ENCODE results near the gene GATAD2A.
"Not testable (repeated sequence)": the region's sequence is repeated elsewhere in the genome, so short reads cannot be mapped to it uniquely, and the experiment has no call there.

GATAD2A gene

DNA sequence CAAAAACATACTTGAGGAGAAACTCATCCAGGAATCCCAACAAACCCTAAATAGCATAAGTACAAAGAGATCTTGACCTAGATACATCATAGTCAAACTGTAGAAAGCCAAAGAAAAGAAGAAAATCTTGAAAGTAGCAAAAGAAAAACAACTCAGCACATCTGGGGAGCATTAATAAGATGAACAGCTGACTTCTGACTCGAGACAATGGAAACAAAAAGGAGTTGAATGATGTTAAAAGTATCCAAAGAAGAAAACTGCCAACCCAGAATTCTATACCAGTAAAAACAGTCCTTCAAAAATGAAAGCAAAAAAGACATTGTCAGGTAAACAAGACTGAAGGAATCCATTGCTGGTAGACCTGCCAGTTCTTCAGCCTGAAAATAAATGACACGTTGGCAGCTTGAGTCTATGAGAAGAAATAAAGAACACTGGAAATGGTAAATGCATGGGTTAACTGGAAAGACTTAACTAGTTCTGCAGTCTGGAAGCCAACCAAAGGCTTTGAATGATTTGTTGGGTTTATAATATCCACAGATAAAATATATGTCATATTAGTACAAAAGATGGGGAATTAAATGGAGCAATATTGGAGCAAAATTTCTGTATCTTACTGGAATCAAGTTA, 63.1 kb downstream of the GATAD2A start:
- DNase-seq = no peak

DNA sequence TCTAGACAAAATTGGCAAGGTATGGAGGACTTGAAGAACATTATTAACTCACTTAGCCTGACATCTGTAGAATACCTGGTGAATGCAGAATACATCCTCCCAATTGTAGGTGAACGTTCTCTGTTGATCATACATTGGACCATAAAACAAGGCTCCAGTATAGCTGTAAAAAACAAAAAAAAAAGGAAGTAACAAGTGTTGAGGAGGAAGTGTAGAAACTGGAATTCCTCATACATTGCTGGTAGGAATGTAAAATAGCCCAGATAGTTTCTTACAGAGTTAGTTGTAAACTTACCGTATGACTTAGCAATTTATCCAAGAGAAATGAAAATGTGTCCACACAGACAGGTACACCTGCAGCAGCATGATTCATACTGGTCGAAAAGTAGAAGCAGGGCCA, 65.1 kb downstream of the GATAD2A start:
- DNase-seq = no peak

DNA sequence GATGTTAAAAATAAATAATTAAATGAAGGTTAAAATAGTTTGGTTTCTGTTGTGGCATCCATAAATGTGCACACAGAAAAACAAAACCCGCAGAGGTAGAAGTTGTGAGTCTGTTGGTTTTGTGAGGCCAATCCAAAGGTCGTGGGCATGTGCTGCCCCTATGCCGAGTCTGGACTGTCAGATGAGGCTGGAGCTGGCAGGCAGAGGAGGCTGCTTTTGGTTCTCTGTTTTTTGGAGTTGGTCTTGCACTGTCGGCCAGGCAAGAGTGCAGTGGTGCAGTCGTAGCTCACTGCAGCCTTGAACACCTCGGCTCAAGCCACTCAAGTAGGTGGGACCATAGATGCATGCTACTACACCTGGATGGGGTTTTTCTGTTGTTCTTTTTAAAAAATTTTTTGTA, 66.2 kb downstream of the GATAD2A start:
- DNase-seq = no peak

DNA sequence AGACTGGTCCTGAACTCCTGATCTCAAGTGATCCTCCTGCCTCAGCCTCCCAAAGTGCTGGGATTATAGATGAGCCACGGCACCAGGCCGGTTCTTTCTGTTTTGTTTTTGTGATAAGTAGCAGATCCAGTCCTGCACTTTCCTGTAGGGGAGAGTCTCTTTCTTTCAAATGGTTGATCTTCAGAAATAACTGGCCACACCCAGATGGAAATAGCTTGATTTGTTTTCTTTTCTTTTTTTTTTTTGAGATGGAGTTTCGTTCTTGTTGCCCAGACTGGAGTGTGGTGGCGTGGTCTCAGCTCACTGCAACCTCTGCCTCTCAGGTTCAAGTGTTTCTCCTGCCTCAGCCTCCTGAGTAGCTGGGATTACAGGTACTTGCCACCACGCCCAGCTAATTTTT, 66.6 kb downstream of the GATAD2A start:
- DNase-seq = not testable (repeated sequence)

DNA sequence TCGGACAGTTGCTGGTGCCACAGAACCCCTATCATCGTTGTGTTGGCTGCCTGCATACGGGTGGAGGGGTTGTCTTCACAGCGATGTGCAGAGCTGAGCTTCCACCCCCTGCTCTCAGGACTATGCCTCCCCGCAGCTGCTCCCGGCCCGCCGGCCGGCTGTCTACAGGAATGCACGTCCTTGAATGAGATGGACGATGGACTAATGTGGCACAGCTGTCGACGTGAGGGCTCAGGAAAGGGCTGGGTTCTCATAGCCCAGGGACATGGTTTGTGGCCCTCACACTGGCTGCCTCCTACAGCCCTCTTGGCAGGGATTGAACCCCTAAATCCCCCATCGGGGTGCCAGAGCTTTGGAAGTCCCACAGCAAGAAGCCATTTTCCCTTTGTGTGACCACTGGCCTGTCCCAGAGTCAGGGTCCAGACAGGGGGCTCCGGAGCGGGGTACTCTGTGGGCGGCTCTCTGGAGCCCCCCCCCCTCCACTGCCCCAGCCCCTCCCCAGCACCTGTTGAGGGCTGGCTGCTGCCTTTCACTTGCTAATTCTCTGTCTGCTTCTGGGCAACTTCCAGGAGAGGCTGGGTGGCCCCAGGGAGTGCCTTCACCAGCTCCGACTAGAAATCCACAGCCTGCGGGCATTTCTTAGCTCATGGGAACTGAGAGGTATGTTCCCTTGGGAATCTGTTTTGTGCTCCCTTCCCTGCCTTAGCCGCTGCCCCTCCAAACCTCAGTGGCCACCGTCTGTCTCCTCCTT, 69.7 kb downstream of the GATAD2A start:
- peak; percentile 85 for DNase-seq

DNA sequence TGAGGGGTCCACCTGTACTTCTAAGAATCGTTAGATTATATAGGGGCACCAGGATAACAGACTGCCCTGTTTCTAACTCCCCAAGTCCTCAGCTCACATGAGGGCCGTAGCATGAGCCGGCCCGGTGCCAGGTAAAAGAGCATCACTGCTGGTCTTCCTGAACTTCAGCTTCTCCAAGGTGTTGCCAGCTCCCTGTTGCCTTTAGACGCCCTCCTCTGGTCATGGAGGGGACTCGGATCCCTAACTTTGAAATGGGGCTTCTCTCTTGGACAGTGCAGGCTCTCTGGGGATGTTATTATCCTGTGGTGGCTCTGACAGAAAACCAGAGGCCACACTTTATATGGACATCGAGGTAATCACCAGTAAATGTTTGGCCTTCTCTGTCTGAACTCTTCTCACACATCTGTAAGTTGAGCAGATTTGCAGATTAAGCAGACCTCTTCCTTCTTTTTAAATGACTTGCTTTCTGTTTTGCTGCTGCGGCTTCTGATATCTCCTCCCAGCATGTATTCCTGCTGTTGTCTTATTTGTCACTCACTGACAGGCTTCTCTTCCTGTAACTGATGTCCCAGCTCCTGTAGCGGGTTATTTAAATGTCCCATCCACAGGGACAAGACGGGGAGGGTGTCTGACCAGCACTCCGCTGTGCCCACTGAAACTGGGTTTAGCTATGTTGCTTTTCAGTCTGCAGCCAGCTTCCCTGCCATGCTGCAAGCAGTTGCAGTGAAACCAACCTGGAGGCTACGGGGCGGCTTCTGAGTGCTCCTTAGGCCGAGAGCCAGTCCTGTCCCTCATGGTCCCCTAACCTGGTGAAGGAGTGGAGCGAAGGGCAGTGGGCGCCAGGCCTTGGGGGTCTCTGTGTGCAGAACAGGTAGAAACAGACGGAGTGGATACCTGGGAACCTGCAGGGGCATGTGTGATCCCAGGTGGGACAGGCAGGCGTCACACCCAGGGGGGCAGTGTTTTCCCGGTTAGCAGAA, 70.7 kb downstream of the GATAD2A start:
- DNase-seq = no peak

DNA sequence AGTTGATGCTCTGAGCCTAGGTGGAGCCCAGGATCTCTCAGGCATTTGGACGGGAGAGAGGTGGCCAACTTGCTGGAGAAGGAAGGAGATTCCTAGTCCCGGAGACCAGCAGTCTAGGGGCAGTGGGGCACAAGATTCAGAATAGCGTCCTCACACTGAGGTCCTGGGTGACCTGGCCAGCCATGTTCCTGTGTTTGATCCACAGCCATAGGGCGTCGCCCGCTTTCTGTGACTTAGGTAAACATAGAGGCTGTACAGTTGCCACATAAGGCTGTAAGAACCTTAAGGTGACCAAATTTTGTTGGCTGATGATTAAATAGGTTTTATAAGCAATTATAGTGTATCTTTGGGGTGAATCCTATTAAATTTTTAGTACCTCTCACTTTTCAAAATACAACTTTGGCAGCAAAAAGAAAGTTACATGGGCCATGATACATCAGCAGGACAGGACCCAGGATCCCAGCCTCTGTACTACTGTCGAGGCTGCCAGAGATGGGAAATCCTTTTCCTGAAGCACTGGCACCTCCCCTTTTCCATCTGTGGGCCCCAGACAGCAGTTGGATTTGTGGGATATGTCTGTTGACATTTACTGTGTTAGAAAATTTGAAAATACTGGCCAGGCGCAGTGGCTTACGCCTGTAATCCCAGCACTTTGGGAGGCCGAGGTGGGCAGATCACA, 72.4 kb downstream of the GATAD2A start:
- DNase-seq = no peak

DNA sequence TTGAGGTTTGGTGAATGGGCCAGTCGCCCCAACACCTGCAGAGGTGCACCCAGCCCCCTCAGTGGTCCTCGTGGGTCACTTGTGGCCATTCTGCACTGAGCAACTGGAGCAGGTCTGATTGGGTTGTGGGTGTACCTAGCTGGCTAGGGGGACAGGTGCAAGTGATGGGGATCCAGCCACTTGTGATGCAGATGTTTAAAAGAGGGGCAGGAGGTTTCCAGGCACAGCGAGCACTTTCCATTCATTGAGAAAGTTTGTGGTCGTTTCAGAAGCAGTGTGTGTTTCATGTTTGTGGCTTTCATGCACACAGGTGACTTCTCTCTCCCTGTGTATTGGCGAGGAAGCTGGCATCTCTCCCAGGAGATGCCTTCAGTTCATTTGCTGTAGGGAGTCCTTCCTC, 75.2 kb downstream of the GATAD2A start:
- no peak for DNase-seq

DNA sequence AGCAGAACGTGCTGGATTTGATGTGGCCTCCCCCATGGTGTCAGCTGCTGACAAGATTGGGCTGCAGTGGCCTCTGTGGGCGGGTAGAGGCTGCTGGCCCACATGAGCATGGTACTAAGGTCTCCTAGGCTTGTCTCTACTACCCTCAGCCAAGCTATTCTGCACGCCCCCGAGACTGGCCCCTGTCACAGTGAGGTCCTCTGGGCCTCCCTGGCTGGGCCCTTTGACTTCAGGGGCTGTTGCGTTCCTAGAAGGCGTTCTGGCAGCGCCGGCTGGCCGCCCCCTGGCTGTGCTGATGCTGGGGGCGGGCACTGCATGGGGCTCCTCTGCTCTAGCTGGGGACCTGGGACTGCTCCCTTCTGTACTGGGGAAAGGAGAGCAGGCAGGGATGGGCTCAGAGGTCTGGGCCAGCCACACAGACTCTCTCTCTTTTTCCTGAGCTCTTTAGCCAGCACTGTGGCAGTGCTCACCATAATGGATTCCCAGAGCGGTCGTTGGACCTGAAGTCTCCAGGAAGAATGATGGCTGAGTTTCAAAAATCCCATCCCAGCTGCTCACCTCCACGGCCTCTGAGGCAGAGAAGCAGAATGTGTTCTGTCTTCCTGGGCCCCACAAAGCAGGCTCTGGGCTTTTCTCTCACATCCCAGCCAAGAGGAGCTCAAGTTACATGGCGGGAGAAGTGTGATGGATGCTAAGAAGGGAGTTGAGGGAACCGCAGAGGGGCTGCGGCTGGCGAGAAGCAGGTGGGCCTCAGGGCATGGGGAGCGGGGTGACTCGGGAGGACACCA, 77.5 kb downstream of the GATAD2A start:
- peak; percentile 75 for DNase-seq

DNA sequence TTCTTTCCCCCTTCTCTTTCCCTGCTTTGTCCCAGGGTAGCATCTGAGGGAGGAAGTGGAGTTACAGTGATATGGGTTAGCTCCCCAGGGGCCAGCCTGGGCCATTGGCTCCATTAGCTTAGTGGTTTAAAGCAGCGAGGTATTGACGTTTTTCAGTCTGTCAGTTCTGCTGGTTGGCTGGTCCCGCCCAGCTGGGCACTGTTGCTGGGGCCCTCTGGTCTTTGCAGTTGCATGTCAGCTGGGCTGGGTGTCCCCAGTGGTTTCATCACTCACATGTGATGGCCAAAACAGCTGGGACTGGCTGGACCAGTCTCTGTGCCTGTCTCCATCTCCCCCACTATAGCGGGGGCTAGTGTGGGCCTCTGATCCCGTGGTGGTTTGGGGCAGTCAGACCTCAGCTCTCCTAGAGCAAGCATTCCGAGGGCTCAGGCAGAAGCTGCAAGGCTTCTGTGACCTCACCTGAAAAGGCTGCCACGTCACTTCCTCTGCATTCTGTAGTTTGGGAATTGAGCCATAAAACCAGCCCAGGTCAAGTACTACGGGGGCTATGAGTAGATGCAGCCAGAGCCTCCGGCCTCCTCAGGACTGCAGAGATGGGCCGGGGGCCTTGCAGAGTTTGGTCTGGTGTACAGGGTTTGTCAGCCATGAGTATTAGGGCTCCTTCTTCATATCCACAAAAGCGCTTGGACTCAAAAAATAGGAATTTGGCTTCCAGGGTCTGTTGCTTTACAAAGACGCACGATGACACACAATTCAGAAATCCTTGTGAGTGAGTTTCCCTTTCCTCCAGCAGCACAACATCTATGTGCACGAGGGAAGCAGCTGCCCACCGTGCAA, 79.9 kb downstream of the GATAD2A start:
- no peak for DNase-seq

DNA sequence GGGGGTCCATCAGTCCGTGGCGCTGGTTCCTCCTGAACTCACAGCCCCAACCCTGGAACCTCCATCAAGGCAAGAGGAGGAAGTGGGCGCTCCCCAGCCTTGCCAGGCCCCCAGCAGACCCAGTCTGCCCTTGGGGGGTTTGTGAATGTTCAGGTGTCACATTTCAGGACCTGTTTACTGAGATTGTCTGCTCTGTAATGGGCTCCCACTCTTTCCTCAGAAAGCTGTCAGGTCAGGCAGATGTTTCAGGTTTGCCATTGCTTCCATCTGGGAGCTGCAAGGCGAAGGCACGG, 80.5 kb downstream of the GATAD2A start:
- no peak for DNase-seq

DNA sequence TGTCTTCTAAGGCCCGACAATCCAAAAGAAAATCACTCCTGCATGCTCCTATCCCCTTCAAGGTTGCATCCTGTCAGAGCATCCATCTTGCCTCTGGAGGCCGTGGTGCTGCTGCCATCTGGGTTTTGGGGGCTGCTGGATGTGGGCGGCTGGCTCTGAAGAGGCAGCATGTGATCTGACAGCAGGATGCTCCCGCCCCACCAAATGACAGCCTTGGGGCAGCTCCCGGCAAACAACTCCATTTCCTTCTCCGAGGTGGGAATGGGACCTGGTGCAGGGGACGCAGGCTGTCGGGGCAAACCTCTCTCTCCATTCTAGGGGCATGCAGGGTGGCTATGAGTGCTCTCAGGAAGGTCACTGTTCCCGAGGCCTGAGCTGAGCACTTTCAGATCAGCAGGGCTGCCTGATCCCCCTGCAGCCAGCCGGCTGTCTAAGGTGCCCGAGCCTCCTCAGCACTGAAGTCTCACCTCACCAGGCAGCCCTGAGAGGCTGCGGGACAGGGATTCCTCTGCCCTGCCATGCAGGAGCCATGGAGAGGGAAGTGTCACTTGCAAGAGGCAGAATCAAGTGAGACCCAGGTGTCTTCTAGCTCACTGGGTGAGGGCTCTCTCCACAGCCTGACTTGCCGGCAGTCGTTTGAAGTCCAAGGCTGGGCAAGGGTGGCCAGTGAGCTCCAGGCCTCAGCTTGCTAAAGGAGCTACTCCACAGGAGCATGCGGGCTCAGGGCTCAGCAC, 81.0 kb downstream of the GATAD2A start:
- DNase-seq = no peak

DNA sequence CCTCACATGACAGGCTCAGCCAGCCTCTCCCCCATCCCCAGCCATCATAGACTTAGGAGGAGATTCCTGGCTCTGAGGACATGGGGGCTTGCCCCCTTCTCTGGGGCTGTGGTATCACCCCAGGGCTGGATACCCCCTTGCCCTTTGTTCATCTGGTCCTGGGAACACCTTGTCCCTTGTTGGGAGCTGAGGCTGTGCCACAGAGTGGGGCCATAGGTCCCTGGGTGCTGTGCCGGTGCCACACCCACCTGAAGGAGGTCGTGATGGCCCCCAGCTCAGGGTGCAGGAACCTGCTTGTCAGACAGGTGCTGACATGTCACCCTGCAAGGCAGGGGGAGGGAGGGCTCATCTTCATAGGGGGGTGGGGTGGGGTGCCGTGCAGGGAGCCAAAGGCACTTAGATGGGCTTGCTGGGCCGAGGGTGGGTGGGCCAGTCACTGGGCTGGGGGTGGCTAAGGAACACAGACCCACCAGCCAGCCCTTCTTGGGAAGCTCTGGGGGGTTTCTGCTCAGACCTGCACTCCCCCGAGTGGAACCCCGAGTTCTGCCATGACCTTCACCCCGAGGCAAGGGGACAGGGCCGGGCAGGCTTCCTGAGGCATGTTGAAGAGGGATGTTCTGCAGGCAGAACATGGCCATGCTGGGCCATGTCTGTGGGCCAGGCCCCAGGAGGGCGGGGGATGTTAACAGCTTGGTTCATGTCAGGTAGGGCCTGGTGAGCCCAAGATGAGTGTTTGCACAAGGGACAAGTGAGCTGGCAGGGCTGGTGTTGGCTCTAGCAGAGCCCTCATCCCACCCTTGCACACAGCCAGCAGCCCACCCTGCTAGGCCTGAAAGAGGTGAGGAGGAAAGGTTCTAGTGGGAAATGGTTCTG, 81.8 kb downstream of the GATAD2A start:
- no peak for DNase-seq

DNA sequence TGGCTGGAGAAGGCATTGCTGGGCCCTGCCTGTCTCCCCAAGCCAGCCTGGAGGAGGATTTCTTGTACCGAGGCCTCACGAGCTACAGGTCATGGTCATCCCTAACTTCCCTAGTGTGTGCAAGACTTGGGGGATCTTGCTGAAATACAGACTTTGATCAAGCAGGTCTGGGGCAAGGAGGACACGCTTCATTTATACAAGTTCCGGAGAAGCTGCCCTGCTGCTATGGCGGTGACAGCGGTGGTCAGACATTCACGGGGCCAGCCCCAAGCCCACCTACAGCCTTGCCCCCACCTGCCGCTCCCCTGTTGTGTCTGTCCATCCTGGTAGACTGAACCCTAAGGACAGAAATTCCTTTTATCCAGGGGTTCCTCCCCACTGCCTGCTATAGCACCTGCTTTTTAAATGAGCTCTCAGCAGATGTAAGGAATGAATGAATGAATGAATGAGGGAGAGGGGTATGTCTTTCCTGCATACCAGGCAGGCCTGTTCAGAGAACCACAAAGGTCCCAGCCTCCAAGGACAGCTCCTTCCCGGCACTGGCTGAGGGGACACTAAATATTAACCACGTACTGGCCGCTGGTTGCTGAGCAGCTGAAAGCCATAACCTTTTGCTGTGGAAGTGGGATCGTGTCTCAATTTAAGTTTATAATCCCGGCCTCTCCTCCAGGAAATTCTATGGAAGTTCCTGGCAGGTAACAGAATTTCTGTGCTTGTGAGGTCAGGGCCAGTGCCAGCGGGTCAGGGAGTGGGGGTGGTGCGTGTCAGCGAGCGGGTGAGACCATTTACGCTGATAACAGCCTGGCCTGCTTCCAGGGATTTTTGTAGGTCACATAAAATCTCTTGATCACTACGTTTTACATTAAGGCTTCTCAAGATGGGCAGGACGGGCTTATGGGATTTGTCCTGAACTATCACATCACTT, 82.7 kb downstream of the GATAD2A start:
- no peak for DNase-seq

DNA sequence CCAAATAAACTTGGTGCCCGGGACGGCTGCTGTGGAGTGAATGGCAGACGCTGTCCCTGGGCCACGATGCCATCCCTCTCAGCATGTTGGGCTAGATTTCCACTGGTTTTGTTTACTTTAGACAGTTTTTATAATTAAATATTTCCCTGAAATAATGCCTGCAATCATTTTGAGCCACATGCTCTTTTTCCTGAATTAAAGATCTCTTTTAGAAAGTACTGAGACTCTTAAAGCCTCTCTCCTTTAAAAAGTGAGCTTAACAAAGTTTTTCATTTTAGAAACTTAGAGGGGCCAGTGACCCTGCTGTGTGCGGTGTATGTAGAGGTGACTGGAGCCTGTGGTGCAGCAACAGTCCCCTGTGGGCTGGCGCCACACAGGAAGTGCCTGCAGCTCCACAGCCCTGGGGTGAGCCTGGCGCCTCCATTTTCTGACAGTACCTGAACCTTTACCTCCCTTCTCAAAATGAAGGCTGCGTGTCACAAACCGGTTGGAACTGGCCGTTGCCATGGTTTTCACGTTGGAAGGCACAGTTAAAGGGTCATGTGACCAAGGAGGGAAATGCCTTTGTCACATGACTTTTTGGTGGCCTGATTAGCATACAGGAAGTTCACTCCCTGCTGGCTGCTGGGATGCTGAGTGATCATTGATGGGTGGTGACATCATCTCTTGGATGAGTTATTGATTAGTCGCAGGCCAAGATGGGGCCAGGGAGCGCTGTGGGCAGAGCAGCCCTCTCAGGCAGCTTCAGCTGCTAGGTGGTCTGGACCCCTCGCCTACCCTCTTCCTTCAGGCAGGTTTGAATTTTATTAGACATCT, 83.6 kb downstream of the GATAD2A start:
- peak; percentile 90 for DNase-seq

DNA sequence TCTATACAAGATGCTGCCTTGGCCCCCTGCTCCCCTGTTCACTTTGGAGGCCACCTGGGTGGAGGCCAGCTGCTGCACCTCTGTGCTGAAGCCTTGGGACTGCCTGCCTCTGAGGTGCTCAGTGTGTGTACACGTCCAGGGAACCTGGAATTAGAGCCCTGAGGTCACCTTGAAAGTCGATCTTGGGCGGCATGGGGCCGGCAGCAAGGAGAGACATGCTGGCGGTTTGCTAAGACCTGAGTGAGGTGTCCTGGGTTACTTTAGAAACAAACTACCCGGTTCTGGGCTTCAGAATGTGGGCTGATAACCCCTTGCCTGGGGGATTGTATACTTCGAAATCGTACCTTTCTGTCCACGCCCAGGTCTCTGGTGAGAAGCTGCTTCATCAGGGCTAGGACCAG, 84.3 kb downstream of the GATAD2A start:
- no peak for DNase-seq

DNA sequence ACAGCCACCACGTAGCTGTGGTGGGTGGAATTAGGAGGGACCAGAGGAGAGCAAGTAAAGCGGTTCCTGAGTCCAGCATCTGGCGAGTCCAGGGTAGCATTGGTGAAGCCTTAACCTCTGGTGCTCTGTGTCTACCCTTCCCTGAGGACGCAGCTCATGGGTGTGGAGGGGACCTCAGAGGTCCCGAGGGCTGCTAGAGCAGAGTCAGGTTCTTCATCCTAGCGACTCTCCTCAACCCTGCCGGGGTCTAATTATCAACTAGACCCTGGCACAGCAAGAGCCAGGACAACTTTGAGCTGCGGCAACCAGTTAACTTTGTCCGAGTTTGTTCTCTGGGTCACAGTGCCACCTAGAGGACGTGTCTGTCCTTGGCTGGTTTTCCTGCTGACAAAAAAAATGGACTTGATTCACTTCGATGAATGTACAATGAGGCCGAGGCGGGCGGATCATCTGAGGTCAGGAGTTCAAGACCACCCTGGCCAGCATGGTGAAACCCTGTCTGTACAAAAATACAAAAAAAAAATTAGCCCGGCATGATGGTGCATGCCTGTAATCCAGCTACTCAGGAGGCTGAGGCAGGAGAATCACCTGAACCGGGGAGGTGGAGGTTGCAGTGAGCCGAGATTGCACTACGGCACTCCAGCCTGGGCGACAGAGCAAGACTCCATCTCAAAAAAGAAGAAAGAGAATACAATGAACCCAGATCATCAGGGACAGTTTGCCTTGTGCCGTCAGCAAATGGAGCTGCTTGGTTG, 84.9 kb downstream of the GATAD2A start:
- DNase-seq = peak; percentile 90

All from femur (tissue), 1 donor.